SK-N-SH (cell line): ENCODE results near the gene CLDN5. TPM values are rescaled to one million over a fixed set of nuclear protein-coding genes. Genes with fewer than 3 reads are reported as not detected.

Experiments used
- CTCF ChIA-PET: fragments of 300-600, 350-600 bp; formaldehyde crosslinking; extraction: SDS; loops from one replicate; lab custom pipeline; 2021; lab: Yijun Ruan, JAX
- POLR2A ChIA-PET: fragments of 350-600 bp; sonication (Branson Sonifier 250); formaldehyde crosslinking; extraction: SDS; loops from one replicate; lab custom pipeline; 2020; ENCODE audit warnings: antibody characterized with exemption, inconsistent platforms; lab: Yijun Ruan, JAX
- DNase-seq: peaks from one replicate; pipeline ENCODE4 v3.0.0; 2012
- H2AFZ ChIP-seq: fragments of 200-600 bp; sonication (generic); 2 replicates; pipeline ENCODE4 v1.8.1; 2016; ENCODE audit warnings: antibody characterized with exemption, mild to moderate bottlenecking, low read depth
- H3F3A ChIP-seq: fragments of 200-600 bp; sonication (generic); replicated peaks from 2 replicates; pipeline ENCODE3; 2016; ENCODE audit warnings: antibody characterized with exemption, mild to moderate bottlenecking; ENCODE audit not compliant: insufficient read depth
- H3K27ac ChIP-seq, 2 experiments: fragments of 200-500 bp in 1 of 2; fragments of 200-600 bp in 1 of 2; sonication (Bioruptor generic) in 1 of 2; sonication (generic), shearing (Covaris generic) in 1 of 2; 2 replicates each; pipeline versions ENCODE4 v1.5.1 to v1.6.1; 2014 to 2016; ENCODE audit warnings: low read depth in 2 of 2, inconsistent platforms in 1 of 2, low read length in 1 of 2, mild to moderate bottlenecking in 1 of 2, mixed read lengths in 1 of 2
- H3K27me3 ChIP-seq: fragments of 200-600 bp; sonication (generic), shearing (Covaris generic); 2 replicates; pipeline ENCODE4 v1.6.1; 2016; ENCODE audit warnings: mixed run types; ENCODE audit not compliant: insufficient read depth
- H3K36me3 ChIP-seq, 2 experiments: fragments of 200-500 bp in 1 of 2; fragments of 200-600 bp in 1 of 2; sonication (Bioruptor generic) in 1 of 2; sonication (generic) in 1 of 2; replicated peaks in 1 of 2; 2 replicates each; pipeline versions ENCODE3 to v1.5.1; 2014 to 2016; ENCODE audit warnings: low read length in 1 of 2, mild to moderate bottlenecking in 1 of 2; ENCODE audit not compliant: insufficient read depth in 2 of 2, control insufficient read depth in 1 of 2
- H3K4me1 ChIP-seq, 2 experiments: fragments of 200-500 bp in 1 of 2; fragments of 200-600 bp in 1 of 2; sonication (Bioruptor generic) in 1 of 2; sonication (generic), shearing (Covaris generic) in 1 of 2; 2 replicates each; pipeline versions ENCODE4 v1.5.1 to v1.6.1; 2014 to 2016; ENCODE audit warnings: low read depth in 1 of 2, low read length in 1 of 2, mixed run types in 1 of 2; ENCODE audit not compliant: insufficient read depth in 2 of 2, control insufficient read depth in 1 of 2
- H3K4me2 ChIP-seq: fragments of 200-600 bp; sonication (generic), shearing (Covaris generic); 2 replicates; pipeline ENCODE4 v1.6.1; 2017; ENCODE audit warnings: mixed run types
- H3K4me3 ChIP-seq, 2 experiments: fragments of 200-500 bp in 1 of 2; fragments of 200-600 bp in 1 of 2; sonication (Bioruptor generic) in 1 of 2; sonication (generic), shearing (Covaris generic) in 1 of 2; 2 replicates each; pipeline versions ENCODE4 v1.5.1 to v1.8.1; 2014 to 2016; ENCODE audit warnings: low read depth in 2 of 2, inconsistent platforms in 1 of 2, low read length in 1 of 2, mild to moderate bottlenecking in 1 of 2, mixed read lengths in 1 of 2, moderate library complexity in 1 of 2
- H3K79me2 ChIP-seq: fragments of 200-600 bp; sonication (generic); 2 replicates; pipeline ENCODE4 v1.8.1; 2017; ENCODE audit warnings: mild to moderate bottlenecking; ENCODE audit not compliant: insufficient read depth
- H3K9ac ChIP-seq: fragments of 200-600 bp; sonication (generic); 2 replicates; pipeline ENCODE4 v1.6.1; 2017; ENCODE audit warnings: mixed run types
- H3K9me2 ChIP-seq: fragments of 200-600 bp; sonication (generic); 2 replicates; pipeline ENCODE4 v1.6.1; 2017; ENCODE audit warnings: mixed run types
- H3K9me3 ChIP-seq: fragments of 200-600 bp; sonication (generic); 2 replicates; pipeline ENCODE4 v1.6.1; 2017; ENCODE audit warnings: mixed run types, mild to moderate bottlenecking, moderate library complexity
- H4K20me1 ChIP-seq: fragments of 200-600 bp; sonication (generic); 2 replicates; pipeline ENCODE4 v1.6.1; 2017; ENCODE audit warnings: mild to moderate bottlenecking, mixed run types; ENCODE audit not compliant: insufficient read depth
- CHD2 ChIP-seq: fragments of 150-350 bp; IDR thresholded peaks from 2 replicates; pipeline ENCODE4 v1.6.1; 2018; ENCODE audit warnings: low read length; ENCODE audit not compliant: partially characterized antibody
- CTCF ChIP-seq: fragments of 200-600 bp; sonication (generic); IDR thresholded peaks from 2 replicates; pipeline ENCODE4 v1.6.1; 2017; ENCODE audit warnings: antibody characterized with exemption, mild to moderate bottlenecking, moderate library complexity
- ELF1 ChIP-seq: IDR thresholded peaks from 2 replicates; pipeline ENCODE4 v1.4.0; 2012
- EP300 ChIP-seq, 2 experiments: IDR thresholded peaks; 2 replicates each; pipeline versions ENCODE4 v1.4.0 to v1.6.1; 2012; ENCODE audit warnings: borderline replicate concordance in 1 of 2, low read depth in 1 of 2, low read length in 1 of 2
- FOXM1 ChIP-seq: IDR thresholded peaks from 2 replicates; pipeline ENCODE4 v1.4.0; 2012; ENCODE audit warnings: low read depth, mild to moderate bottlenecking
- GABPA ChIP-seq: IDR thresholded peaks from 2 replicates; pipeline ENCODE4 v1.4.0; 2012; ENCODE audit warnings: low read depth, mild to moderate bottlenecking
- MXI1 ChIP-seq: IDR thresholded peaks from 2 replicates; pipeline ENCODE4 v1.6.1; 2012; ENCODE audit warnings: mild to moderate bottlenecking, low read depth, low read length, improper control_type of control experiment
- NFIC ChIP-seq: IDR thresholded peaks from 2 replicates; pipeline ENCODE4 v1.4.0; 2012; ENCODE audit warnings: borderline replicate concordance
- NRF1 ChIP-seq: IDR thresholded peaks from 2 replicates; pipeline ENCODE4 v1.6.1; 2012; ENCODE audit warnings: low read depth, mild to moderate bottlenecking, low read length
- POLR2AphosphoS5 ChIP-seq: IDR thresholded peaks from 2 replicates; pipeline ENCODE4 v1.6.1; 2012; ENCODE audit warnings: low read depth, low read length
- RAD21 ChIP-seq: IDR thresholded peaks from 2 replicates; pipeline ENCODE4 v1.6.1; 2012; ENCODE audit warnings: mild to moderate bottlenecking, low read length
- RCOR1 ChIP-seq: fragments of 150-350 bp; IDR thresholded peaks from 2 replicates; pipeline ENCODE4 v1.6.1; 2017; ENCODE audit warnings: antibody characterized with exemption, low read length
- RFX5 ChIP-seq: IDR thresholded peaks from 2 replicates; pipeline ENCODE4 v1.6.1; 2012; ENCODE audit warnings: mild to moderate bottlenecking, improper control_type of control experiment, low read length
- RXRA ChIP-seq: IDR thresholded peaks from 2 replicates; pipeline ENCODE4 v1.4.0; 2012; ENCODE audit warnings: low read depth, mild to moderate bottlenecking, borderline replicate concordance
- SIN3A ChIP-seq: IDR thresholded peaks from 2 replicates; pipeline ENCODE4 v1.6.1; 2012; ENCODE audit warnings: low read depth, mild to moderate bottlenecking, low read length, moderate library complexity, borderline replicate concordance
- TEAD4 ChIP-seq: IDR thresholded peaks from 2 replicates; pipeline ENCODE4 v1.4.0; 2012; ENCODE audit warnings: mild to moderate bottlenecking, borderline replicate concordance; ENCODE audit not compliant: insufficient read depth
- USF1 ChIP-seq: IDR thresholded peaks from 2 replicates; pipeline ENCODE4 v1.4.0; 2012; ENCODE audit warnings: low read depth, borderline replicate concordance
- YY1 ChIP-seq: IDR thresholded peaks from 2 replicates; pipeline ENCODE4 v1.4.0; 2012; ENCODE audit warnings: low read depth, mild to moderate bottlenecking
- WGBS: methylation state at CpG from one replicate; pipeline ENCODE4 v1.1.6; 2017; ENCODE audit warnings: low lambda C conversion rate; 5-methylcytosine and 5-hydroxymethylcytosine counted together
- polyA plus RNA-seq, 3 experiments: library from polyadenylated mRNA; depleted of rRNA; stranded (reverse); fragments of >200 nt; gene quantifications; 2 replicates each; pipeline ENCODE4 v1.2.3, GENCODE V29; 2012
- TF ChIP-seq, protein P1 (sequence below): fragments of 150-350 bp; IDR thresholded peaks from 2 replicates; pipeline ENCODE4 v1.6.1; 2017; ENCODE audit warnings: antibody characterized with exemption, low read length, low read depth, borderline replicate concordance
- TF ChIP-seq, protein P2 (sequence below): IDR thresholded peaks from 2 replicates; pipeline ENCODE4 v1.4.0; 2012; ENCODE audit warnings: low read depth

Gene CLDN5
- polyA plus RNA-seq, 1 of the 3 experiments (the other 2 are of a cell fraction) = not detected

- Histone ChIP-seq H3K9ac (no peak overlapping the region), H3K4me3 (no peak overlapping the region), H3K27ac (no peak overlapping the region), H3K9me3 (no peaks in the 10 kb centered on the region), H3K79me2 (no peaks in the 10 kb centered on the region), H3F3A (no peaks in the 10 kb centered on the region), H3K27me3 (no peaks in the 10 kb centered on the region), H3K9me2 (no peaks in the 10 kb centered on the region), H3K4me1 (peaks cover 0 to 11% of the 10 kb centered on the region in 2 experiments; a peak in 1 of 4 replicates), H3K4me2 (no peak overlapping the region), H4K20me1 (no peaks in the 10 kb centered on the region), H2AFZ (no peak overlapping the region), H3K36me3 (no peaks in the 10 kb centered on the region)
- 54% methylated on average over 6 of the region's 6 CpGs for WGBS
- ChIA-PET POLR2A (no interaction called here), CTCF (no interaction called here)
- no peak for TF ChIP-seq GABPA
- no peak for TF ChIP-seq USF1
- no peak for TF ChIP-seq CTCF
- no peak for TF ChIP-seq SIN3A
- TF ChIP-seq RFX5 = no peak
- TF ChIP-seq, protein P1, sequence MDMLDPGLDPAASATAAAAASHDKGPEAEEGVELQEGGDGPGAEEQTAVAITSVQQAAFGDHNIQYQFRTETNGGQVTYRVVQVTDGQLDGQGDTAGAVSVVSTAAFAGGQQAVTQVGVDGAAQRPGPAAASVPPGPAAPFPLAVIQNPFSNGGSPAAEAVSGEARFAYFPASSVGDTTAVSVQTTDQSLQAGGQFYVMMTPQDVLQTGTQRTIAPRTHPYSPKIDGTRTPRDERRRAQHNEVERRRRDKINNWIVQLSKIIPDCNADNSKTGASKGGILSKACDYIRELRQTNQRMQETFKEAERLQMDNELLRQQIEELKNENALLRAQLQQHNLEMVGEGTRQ = no peak
- TF ChIP-seq RAD21 = no peak
- no peak for TF ChIP-seq MXI1
- no peak for TF ChIP-seq CHD2
- TF ChIP-seq NRF1 = no peak
- no peak for TF ChIP-seq POLR2AphosphoS5
- no peak for TF ChIP-seq YY1
- no peak for TF ChIP-seq RXRA
- no peak for TF ChIP-seq EP300 (IDR thresholded peaks at IDR 0.05; ENCODE audit: borderline replicate concordance in 1 of 2, low read depth in 1 of 2, low read length in 1 of 2)
- TF ChIP-seq FOXM1 = no peak
- no peak for TF ChIP-seq NFIC
- TF ChIP-seq RCOR1 = no peak
- no peak for TF ChIP-seq TEAD4
- TF ChIP-seq, protein P2, sequence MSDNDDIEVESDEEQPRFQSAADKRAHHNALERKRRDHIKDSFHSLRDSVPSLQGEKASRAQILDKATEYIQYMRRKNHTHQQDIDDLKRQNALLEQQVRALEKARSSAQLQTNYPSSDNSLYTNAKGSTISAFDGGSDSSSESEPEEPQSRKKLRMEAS = no peak
- no peak for TF ChIP-seq ELF1
- no peak for DNase-seq
These were observed 22.5 kb upstream of the CLDN5 start for GRCh38 chr22:19546680-19547079.
